SK-N-SH (cell line): Measurements from ENCODE around the gene NT5DC2. TPM values are rescaled to one million over a fixed set of nuclear protein-coding genes. Genes with fewer than 3 reads are reported as not detected.

Experiments
- CTCF ChIA-PET: fragments of 300-600, 350-600 bp; formaldehyde crosslinking; extraction: SDS; loops from one replicate; lab custom pipeline; 2021; lab: Yijun Ruan, JAX
- POLR2A ChIA-PET: fragments of 350-600 bp; sonication (Branson Sonifier 250); formaldehyde crosslinking; extraction: SDS; loops from one replicate; lab custom pipeline; 2020; ENCODE audit warnings: antibody characterized with exemption, inconsistent platforms; lab: Yijun Ruan, JAX
- DNase-seq: peaks from one replicate; pipeline ENCODE4 v3.0.0; 2012
- H2AFZ ChIP-seq: fragments of 200-600 bp; sonication (generic); 2 replicates; pipeline ENCODE4 v1.8.1; 2016; ENCODE audit warnings: antibody characterized with exemption, mild to moderate bottlenecking, low read depth
- H3F3A ChIP-seq: fragments of 200-600 bp; sonication (generic); replicated peaks from 2 replicates; pipeline ENCODE3; 2016; ENCODE audit warnings: antibody characterized with exemption, mild to moderate bottlenecking; ENCODE audit not compliant: insufficient read depth
- H3K27ac ChIP-seq, 2 experiments: fragments of 200-500 bp in 1 of 2; fragments of 200-600 bp in 1 of 2; sonication (Bioruptor generic) in 1 of 2; sonication (generic), shearing (Covaris generic) in 1 of 2; 2 replicates each; pipeline versions ENCODE4 v1.5.1 to v1.6.1; 2014 to 2016; ENCODE audit warnings: low read depth in 2 of 2, inconsistent platforms in 1 of 2, low read length in 1 of 2, mild to moderate bottlenecking in 1 of 2, mixed read lengths in 1 of 2
- H3K27me3 ChIP-seq: fragments of 200-600 bp; sonication (generic), shearing (Covaris generic); 2 replicates; pipeline ENCODE4 v1.6.1; 2016; ENCODE audit warnings: mixed run types; ENCODE audit not compliant: insufficient read depth
- H3K36me3 ChIP-seq, 2 experiments: fragments of 200-500 bp in 1 of 2; fragments of 200-600 bp in 1 of 2; sonication (Bioruptor generic) in 1 of 2; sonication (generic) in 1 of 2; replicated peaks in 1 of 2; 2 replicates each; pipeline versions ENCODE3 to v1.5.1; 2014 to 2016; ENCODE audit warnings: low read length in 1 of 2, mild to moderate bottlenecking in 1 of 2; ENCODE audit not compliant: insufficient read depth in 2 of 2, control insufficient read depth in 1 of 2
- H3K4me1 ChIP-seq, 2 experiments: fragments of 200-500 bp in 1 of 2; fragments of 200-600 bp in 1 of 2; sonication (Bioruptor generic) in 1 of 2; sonication (generic), shearing (Covaris generic) in 1 of 2; 2 replicates each; pipeline versions ENCODE4 v1.5.1 to v1.6.1; 2014 to 2016; ENCODE audit warnings: low read depth in 1 of 2, low read length in 1 of 2, mixed run types in 1 of 2; ENCODE audit not compliant: insufficient read depth in 2 of 2, control insufficient read depth in 1 of 2
- H3K4me2 ChIP-seq: fragments of 200-600 bp; sonication (generic), shearing (Covaris generic); 2 replicates; pipeline ENCODE4 v1.6.1; 2017; ENCODE audit warnings: mixed run types
- H3K4me3 ChIP-seq, 2 experiments: fragments of 200-500 bp in 1 of 2; fragments of 200-600 bp in 1 of 2; sonication (Bioruptor generic) in 1 of 2; sonication (generic), shearing (Covaris generic) in 1 of 2; 2 replicates each; pipeline versions ENCODE4 v1.5.1 to v1.8.1; 2014 to 2016; ENCODE audit warnings: low read depth in 2 of 2, inconsistent platforms in 1 of 2, low read length in 1 of 2, mild to moderate bottlenecking in 1 of 2, mixed read lengths in 1 of 2, moderate library complexity in 1 of 2
- H3K79me2 ChIP-seq: fragments of 200-600 bp; sonication (generic); 2 replicates; pipeline ENCODE4 v1.8.1; 2017; ENCODE audit warnings: mild to moderate bottlenecking; ENCODE audit not compliant: insufficient read depth
- H3K9ac ChIP-seq: fragments of 200-600 bp; sonication (generic); 2 replicates; pipeline ENCODE4 v1.6.1; 2017; ENCODE audit warnings: mixed run types
- H3K9me2 ChIP-seq: fragments of 200-600 bp; sonication (generic); 2 replicates; pipeline ENCODE4 v1.6.1; 2017; ENCODE audit warnings: mixed run types
- H3K9me3 ChIP-seq: fragments of 200-600 bp; sonication (generic); 2 replicates; pipeline ENCODE4 v1.6.1; 2017; ENCODE audit warnings: mixed run types, mild to moderate bottlenecking, moderate library complexity
- H4K20me1 ChIP-seq: fragments of 200-600 bp; sonication (generic); 2 replicates; pipeline ENCODE4 v1.6.1; 2017; ENCODE audit warnings: mild to moderate bottlenecking, mixed run types; ENCODE audit not compliant: insufficient read depth
- CHD2 ChIP-seq: fragments of 150-350 bp; IDR thresholded peaks from 2 replicates; pipeline ENCODE4 v1.6.1; 2018; ENCODE audit warnings: low read length; ENCODE audit not compliant: partially characterized antibody
- EP300 ChIP-seq, 2 experiments: IDR thresholded peaks; 2 replicates each; pipeline versions ENCODE4 v1.4.0 to v1.6.1; 2012; ENCODE audit warnings: borderline replicate concordance in 1 of 2, low read depth in 1 of 2, low read length in 1 of 2
- EZH2phosphoT487 ChIP-seq: fragments of 200-600 bp; sonication (generic); IDR thresholded peaks from 2 replicates; pipeline ENCODE4 v1.6.1; 2017; ENCODE audit warnings: low read depth, mixed run types, mild to moderate bottlenecking, antibody characterized with exemption, moderate library complexity, borderline replicate concordance
- GABPA ChIP-seq: IDR thresholded peaks from 2 replicates; pipeline ENCODE4 v1.4.0; 2012; ENCODE audit warnings: low read depth, mild to moderate bottlenecking
- IRF3 ChIP-seq: fragments of 150-350 bp; IDR thresholded peaks from 2 replicates; pipeline ENCODE4 v1.6.1; 2016; ENCODE audit warnings: mild to moderate bottlenecking, low read depth, low read length
- NFIC ChIP-seq: IDR thresholded peaks from 2 replicates; pipeline ENCODE4 v1.4.0; 2012; ENCODE audit warnings: borderline replicate concordance
- NRF1 ChIP-seq: IDR thresholded peaks from 2 replicates; pipeline ENCODE4 v1.6.1; 2012; ENCODE audit warnings: low read depth, mild to moderate bottlenecking, low read length
- REST ChIP-seq: IDR thresholded peaks from 2 replicates; pipeline ENCODE4 v1.6.1; 2012; ENCODE audit warnings: mild to moderate bottlenecking, low read depth, low read length, moderate library complexity
- RFX5 ChIP-seq: IDR thresholded peaks from 2 replicates; pipeline ENCODE4 v1.6.1; 2012; ENCODE audit warnings: mild to moderate bottlenecking, improper control_type of control experiment, low read length
- TAF1 ChIP-seq: IDR thresholded peaks from 2 replicates; pipeline ENCODE4 v1.6.1; 2012; ENCODE audit warnings: low read depth, mild to moderate bottlenecking, low read length, moderate library complexity, borderline replicate concordance
- TEAD4 ChIP-seq: IDR thresholded peaks from 2 replicates; pipeline ENCODE4 v1.4.0; 2012; ENCODE audit warnings: mild to moderate bottlenecking, borderline replicate concordance; ENCODE audit not compliant: insufficient read depth
- USF2 ChIP-seq: fragments of 150-350 bp; IDR thresholded peaks from 2 replicates; pipeline ENCODE4 v1.6.1; 2017; ENCODE audit warnings: antibody characterized with exemption, low read length, low read depth, borderline replicate concordance
- WGBS: methylation state at CpG from one replicate; pipeline ENCODE4 v1.1.6; 2017; ENCODE audit warnings: low lambda C conversion rate; 5-methylcytosine and 5-hydroxymethylcytosine counted together
- polyA plus RNA-seq, 3 experiments: library from polyadenylated mRNA; depleted of rRNA; stranded (reverse); fragments of >200 nt; gene quantifications; 2 replicates each; pipeline ENCODE4 v1.2.3, GENCODE V29; 2012

NT5DC2 gene
- polyA plus RNA-seq, 1 of the 3 experiments (the other 2 are of a cell fraction) = 113 TPM

GRCh38 chr3:52518723-52519444 is 14.8 kb downstream of the NT5DC2 start (continued):
- TF ChIP-seq REST = no peak
- no peak for TF ChIP-seq GABPA
- no peak for TF ChIP-seq NRF1
- no peak for TF ChIP-seq IRF3
- TF ChIP-seq USF2 = no peak
- no peak for TF ChIP-seq TAF1
- TF ChIP-seq RFX5 = no peak
- no peak for TF ChIP-seq CHD2
- TF ChIP-seq, all 33 proteins: peak for 0

- Histone ChIP-seq H3K9me2 (no peaks in the 10 kb centered on the region), H3K27me3 (no peaks in the 10 kb centered on the region), H3K27ac (no peak overlapping the region), H3K4me3 (no peak overlapping the region), H3K9me3 (no peaks in the 10 kb centered on the region), H3F3A (no peaks in the 10 kb centered on the region), H3K36me3 (no peaks in the 10 kb centered on the region), H3K4me1 (peaks cover 0 to 10% of the 10 kb centered on the region in 2 experiments; a peak in 1 of 4 replicates), H2AFZ (no peak overlapping the region), H3K9ac (no peak overlapping the region), H3K79me2 (no peaks in the 10 kb centered on the region), H4K20me1 (no peaks in the 10 kb centered on the region), H3K4me2 (no peak overlapping the region)
- no peak for TF ChIP-seq EP300 (IDR thresholded peaks at IDR 0.05; ENCODE audit: borderline replicate concordance in 1 of 2, low read depth in 1 of 2, low read length in 1 of 2)
- no peak for TF ChIP-seq CHD2
- TF ChIP-seq NFIC = no peak
- no peak for TF ChIP-seq REST
- no peak for TF ChIP-seq EZH2phosphoT487
- no peak for TF ChIP-seq TAF1
- TF ChIP-seq TEAD4 = no peak
- POLR2A ChIA-PET = interaction anchor here (0.8 kb wide), 1 partner anchor 9 kb away, joined by 3 read pairs; no protein-coding TSS in a partner anchor
- CTCF ChIA-PET = interaction anchor here (0.8 to 1.6 kb wide), 5 partner anchors 14 to 71 kb away, joined by 3 to 4 read pairs (median 3); no protein-coding TSS in a partner anchor
- no peak for DNase-seq
- 89% methylated on average over 16 of the region's 25 CpGs for WGBS
Measured at GRCh38 chr3:52517796-52518722, 15.6 kb downstream of the NT5DC2 start.
